ENCODE data around the gene GTPBP2. TPM values are rescaled to one million over a fixed set of nuclear protein-coding genes. Genes with fewer than 3 reads are reported as not detected.

GTPBP2 gene
- total RNA-seq, 1 donor from 2014 or later: 77.6 TPM

- Mint-ChIP-seq H3K4me1 (ENCODE audit: unreplicated experiment) (peaks cover 17% of the 10 kb centered on the region), H3K27ac (no peak overlapping the region), H3K9me3 (no peaks in the 10 kb centered on the region), H3K36me3 (peaks cover 26% of the 10 kb centered on the region), H3K4me3 (no peak overlapping the region), H3K27me3 (no peaks in the 10 kb centered on the region)
- no peak for DNase-seq (ENCODE audit: extremely low spot score, unreplicated experiment)
- no peak for TF ChIP-seq CTCF (conservative IDR thresholded peaks at IDR 0.05)
Observed at GRCh38 chr6:43623880-43624785, 4.9 kb downstream of the GTPBP2 start.

GRCh38 chr6:43622541-43622940 lies 6.5 kb downstream of the GTPBP2 start:
- no peak for DNase-seq (ENCODE audit: extremely low spot score, unreplicated experiment)
- no peak overlapping the region for H3K27ac Mint-ChIP-seq
- no peak for TF ChIP-seq CTCF (conservative IDR thresholded peaks at IDR 0.05)
- no peak overlapping the region for H3K4me3 Mint-ChIP-seq
- peaks cover 26% of the 10 kb centered on the region for H3K36me3 Mint-ChIP-seq
- no peaks in the 10 kb centered on the region for H3K27me3 Mint-ChIP-seq
- H3K4me1 Mint-ChIP-seq (ENCODE audit: unreplicated experiment): peaks cover 9% of the 10 kb centered on the region
- no peaks in the 10 kb centered on the region for H3K9me3 Mint-ChIP-seq

GRCh38 chr6:43621836-43622180 lies 7.3 kb downstream of the GTPBP2 start:
- Mint-ChIP-seq H3K4me1 (ENCODE audit: unreplicated experiment) (peaks cover 2% of the 10 kb centered on the region), H3K27me3 (no peaks in the 10 kb centered on the region), H3K36me3 (peaks cover 21% of the 10 kb centered on the region), H3K4me3 (no peak overlapping the region), H3K27ac (no peak overlapping the region), H3K9me3 (no peaks in the 10 kb centered on the region)
- DNase-seq (ENCODE audit: extremely low spot score, unreplicated experiment): no peak
- no peak for TF ChIP-seq CTCF (conservative IDR thresholded peaks at IDR 0.05)

- Mint-ChIP-seq H3K4me1 (ENCODE audit: unreplicated experiment) (no peaks in the 10 kb centered on the region), H3K27me3 (no peaks in the 10 kb centered on the region), H3K27ac (no peak overlapping the region), H3K36me3 (peaks cover 16% of the 10 kb centered on the region), H3K9me3 (no peaks in the 10 kb centered on the region), H3K4me3 (no peak overlapping the region)
- no peak for TF ChIP-seq CTCF (conservative IDR thresholded peaks at IDR 0.05)
- DNase-seq (ENCODE audit: extremely low spot score, unreplicated experiment): no peak
Observed at GRCh38 chr6:43621078-43621835, 7.8 kb downstream of the GTPBP2 start.

- DNase-seq (ENCODE audit: extremely low spot score, unreplicated experiment): no peak
- H3K36me3 Mint-ChIP-seq: peaks cover 11% of the 10 kb centered on the region
- H3K4me1 Mint-ChIP-seq (ENCODE audit: unreplicated experiment): no peaks in the 10 kb centered on the region
- H3K27me3 Mint-ChIP-seq: no peaks in the 10 kb centered on the region
- H3K9me3 Mint-ChIP-seq: no peaks in the 10 kb centered on the region
- H3K4me3 Mint-ChIP-seq: no peak overlapping the region
- H3K27ac Mint-ChIP-seq: no peak overlapping the region
- no peak for TF ChIP-seq CTCF (conservative IDR thresholded peaks at IDR 0.05)
Observed at GRCh38 chr6:43616725-43617472, 12.2 kb downstream of the GTPBP2 start.
